Measurements from ENCODE around the gene UTP15.

GRCh38 chr5:73565139-73565968, at the start of gene UTP15, which contains the start of gene ANKRA2:
- TF ChIP-seq CTCF (IDR thresholded peaks at IDR 0.05) (peak in 3 of 6 experiments; percentile 11 to 16 (median 14)), POLR2A (IDR thresholded peaks at IDR 0.05) (peak in 3 of 4 donors; percentile 34 to 71 (median 35))

Measured in esophagus squamous epithelium (tissue), 4 donors.